Body of pancreas (tissue), 4 donors: ENCODE measurements around the gene CLIP2.

Experiments used
- POLR2A ChIP-seq, 3 donors: fragments of 450-650 bp; IDR thresholded peaks; one replicate each; pipeline ENCODE4 v1.6.1; 2016; ENCODE audit warnings: antibody characterized with exemption in 3 of 3, mild to moderate bottlenecking in 2 of 3
- TF ChIP-seq, protein P1 (sequence below), 7 experiments: fragments of 450-650 bp in 4 of 7; fragments of 200-600 bp in 3 of 7; sonication (generic) in 3 of 7; IDR thresholded peaks; one replicate each; pipeline ENCODE4 v1.5.1; 2016 to 2019; ENCODE audit warnings: antibody characterized with exemption in 7 of 7

DNA sequence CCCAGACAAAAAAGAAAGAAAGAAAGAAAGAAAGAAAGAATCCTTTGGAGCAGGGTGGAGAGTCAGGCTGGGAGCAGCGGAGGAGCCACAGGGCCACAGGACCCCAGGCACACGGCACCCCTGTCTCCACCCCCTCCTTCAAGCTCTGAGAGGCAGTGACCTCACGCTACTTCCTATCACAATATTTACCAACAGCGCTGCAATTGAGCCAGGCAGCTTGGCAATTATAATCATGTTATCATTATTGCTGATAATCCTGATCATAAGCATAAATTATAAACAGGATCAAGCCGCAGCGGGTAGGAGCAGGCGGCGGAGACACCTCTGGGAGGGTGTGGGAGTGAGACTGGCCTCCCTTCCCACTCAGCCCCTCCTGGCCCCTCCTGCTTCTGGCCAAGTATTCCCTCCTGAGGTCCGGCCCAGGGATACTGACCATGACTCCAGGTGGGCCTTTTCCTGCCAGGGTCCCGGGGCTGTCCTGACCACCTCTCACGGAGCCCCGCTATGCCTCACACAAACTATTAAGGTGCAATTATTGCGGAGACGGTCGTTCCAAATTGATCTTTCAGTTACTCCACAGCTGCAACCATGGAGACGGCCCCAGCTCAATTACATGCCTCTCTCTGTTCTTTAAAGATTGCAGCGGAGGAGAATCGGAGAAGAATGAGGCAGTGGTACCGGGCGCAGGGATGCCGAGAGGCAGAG lies 154.5 kb downstream of the CLIP2 start:
- TF ChIP-seq, protein P1, sequence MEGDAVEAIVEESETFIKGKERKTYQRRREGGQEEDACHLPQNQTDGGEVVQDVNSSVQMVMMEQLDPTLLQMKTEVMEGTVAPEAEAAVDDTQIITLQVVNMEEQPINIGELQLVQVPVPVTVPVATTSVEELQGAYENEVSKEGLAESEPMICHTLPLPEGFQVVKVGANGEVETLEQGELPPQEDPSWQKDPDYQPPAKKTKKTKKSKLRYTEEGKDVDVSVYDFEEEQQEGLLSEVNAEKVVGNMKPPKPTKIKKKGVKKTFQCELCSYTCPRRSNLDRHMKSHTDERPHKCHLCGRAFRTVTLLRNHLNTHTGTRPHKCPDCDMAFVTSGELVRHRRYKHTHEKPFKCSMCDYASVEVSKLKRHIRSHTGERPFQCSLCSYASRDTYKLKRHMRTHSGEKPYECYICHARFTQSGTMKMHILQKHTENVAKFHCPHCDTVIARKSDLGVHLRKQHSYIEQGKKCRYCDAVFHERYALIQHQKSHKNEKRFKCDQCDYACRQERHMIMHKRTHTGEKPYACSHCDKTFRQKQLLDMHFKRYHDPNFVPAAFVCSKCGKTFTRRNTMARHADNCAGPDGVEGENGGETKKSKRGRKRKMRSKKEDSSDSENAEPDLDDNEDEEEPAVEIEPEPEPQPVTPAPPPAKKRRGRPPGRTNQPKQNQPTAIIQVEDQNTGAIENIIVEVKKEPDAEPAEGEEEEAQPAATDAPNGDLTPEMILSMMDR (IDR thresholded peaks at IDR 0.05) = no peak
- no peak for TF ChIP-seq POLR2A (IDR thresholded peaks at IDR 0.05)
